Liver (tissue), 9 donors: Measurements from ENCODE around the gene HPD. TPM values are rescaled to one million over a fixed set of nuclear protein-coding genes. Genes with fewer than 3 reads are reported as not detected.
A peak's percentile ranks its signal among the peaks of the same experiment; 100 is the strongest.

Source experiments
- DNase-seq: peaks from one replicate; pipeline ENCODE4 v3.0.0-alpha.2; 2017; ENCODE audit warnings: low spot score
- H3K27ac ChIP-seq, 2 donors: one replicate each; pipeline ENCODE4 v1.7.0; 2013; ENCODE audit warnings: inconsistent platforms in 2 of 2, low read length in 2 of 2, control low read depth in 1 of 2, low read depth in 1 of 2, mild to moderate bottlenecking in 1 of 2
- H3K27me3 ChIP-seq, 4 donors: one replicate each; pipeline versions ENCODE4 v1.6.1 to v1.7.0; 2013; ENCODE audit warnings: low read length in 3 of 4, inconsistent platforms in 1 of 4, mild to moderate bottlenecking in 1 of 4, moderate library complexity in 1 of 4; ENCODE audit not compliant: control insufficient read depth in 4 of 4, insufficient read depth in 4 of 4
- H3K36me3 ChIP-seq, 4 donors: one replicate each; pipeline versions ENCODE4 v1.6.1 to v1.7.0; 2013; ENCODE audit warnings: low read length in 3 of 4, mild to moderate bottlenecking in 3 of 4, low read depth in 1 of 4, moderate library complexity in 1 of 4; ENCODE audit not compliant: control insufficient read depth in 4 of 4, insufficient read depth in 3 of 4
- H3K4me1 ChIP-seq, 4 donors: one replicate each; pipeline versions ENCODE4 v1.6.1 to v1.7.0; 2013; ENCODE audit warnings: low read length in 3 of 4, mild to moderate bottlenecking in 3 of 4, moderate library complexity in 1 of 4; ENCODE audit not compliant: control insufficient read depth in 4 of 4, insufficient read depth in 4 of 4
- H3K4me3 ChIP-seq, 3 donors: one replicate each; pipeline versions ENCODE4 v1.6.1 to v1.7.0; 2013; ENCODE audit warnings: low read length in 3 of 3, control low read depth in 1 of 3, low read depth in 1 of 3, mild to moderate bottlenecking in 1 of 3
- H3K9ac ChIP-seq, 2 donors: one replicate each; pipeline ENCODE4 v1.7.0; 2013; ENCODE audit warnings: low read length in 2 of 2, mild to moderate bottlenecking in 2 of 2, moderate library complexity in 2 of 2, control low read depth in 1 of 2, low read depth in 1 of 2
- H3K9me3 ChIP-seq, 4 donors: one replicate each; pipeline versions ENCODE4 v1.6.1 to v1.7.0; 2013; ENCODE audit warnings: low read length in 3 of 4; ENCODE audit not compliant: control insufficient read depth in 4 of 4
- EGR1 ChIP-seq, 2 donors: IDR thresholded peaks; 2 replicates each; pipeline ENCODE4 v1.6.1; 2016 to 2018; ENCODE audit warnings: antibody characterized with exemption in 2 of 2, low read depth in 2 of 2
- FOXA1 ChIP-seq: IDR thresholded peaks from 2 replicates; pipeline ENCODE4 v1.6.1; 2016; ENCODE audit warnings: antibody characterized with exemption
- FOXA2 ChIP-seq: IDR thresholded peaks from 2 replicates; pipeline ENCODE4 v1.6.1; 2016; ENCODE audit warnings: antibody characterized with exemption
- GABPA ChIP-seq, 2 donors: IDR thresholded peaks in 1 of 2; conservative IDR thresholded peaks in 1 of 2; 2 replicates each; pipeline ENCODE4 v1.6.1; 2016; ENCODE audit warnings: antibody characterized with exemption in 2 of 2, mild to moderate bottlenecking in 1 of 2, moderate library complexity in 1 of 2
- HNF4A ChIP-seq, 2 donors: conservative IDR thresholded peaks; 2 replicates each; pipeline ENCODE4 v1.6.1; 2016; ENCODE audit warnings: antibody characterized with exemption in 2 of 2, mild to moderate bottlenecking in 2 of 2
- HNF4G ChIP-seq: IDR thresholded peaks from 2 replicates; pipeline ENCODE4 v1.6.1; 2016; ENCODE audit warnings: antibody characterized with exemption
- JUND ChIP-seq, 2 donors: IDR thresholded peaks; 2 replicates each; pipeline ENCODE4 v1.6.1; 2016; ENCODE audit warnings: antibody characterized with exemption in 2 of 2
- NR2F2 ChIP-seq: IDR thresholded peaks from 2 replicates; pipeline ENCODE4 v1.6.1; 2016; ENCODE audit warnings: antibody characterized with exemption
- RAD21 ChIP-seq, 2 donors: IDR thresholded peaks; 2 replicates each; pipeline ENCODE4 v1.6.1; 2016; ENCODE audit warnings: antibody characterized with exemption in 2 of 2, mild to moderate bottlenecking in 2 of 2
- RXRA ChIP-seq, 2 donors: IDR thresholded peaks; 2 replicates each; pipeline ENCODE4 v1.6.1; 2017 to 2018; ENCODE audit warnings: antibody characterized with exemption in 2 of 2, mild to moderate bottlenecking in 1 of 2
- SP1 ChIP-seq: IDR thresholded peaks from 2 replicates; pipeline ENCODE4 v1.6.1; 2018; ENCODE audit warnings: antibody characterized with exemption, mild to moderate bottlenecking
- TAF1 ChIP-seq: conservative IDR thresholded peaks from 2 replicates; pipeline ENCODE4 v1.6.1; 2016; ENCODE audit warnings: antibody characterized with exemption, mild to moderate bottlenecking
- YY1 ChIP-seq: IDR thresholded peaks from 2 replicates; pipeline ENCODE4 v1.6.1; 2016; ENCODE audit warnings: antibody characterized with exemption, mild to moderate bottlenecking
- WGBS: extraction: QIAGEN DNeasy Blood & Tissue Kit; methylation state at CpG from one replicate; pipeline ENCODE4 v1.1.7; 2013; 5-methylcytosine and 5-hydroxymethylcytosine counted together
- polyA plus RNA-seq, 2 donors: library from polyadenylated mRNA; stranded (reverse) in 1 of 2; unstranded in 1 of 2; fragments of 200-250 nt in 1 of 2; fragments of >200 nt in 1 of 2; fragmentation: Nextera tagmentation in 1 of 2; extraction: Ambion mirVana in 1 of 2; gene quantifications; one replicate each; pipeline versions ENCODE4 v1.2.1 to v1.2.3, GENCODE V29; 2013 to 2015
- total RNA-seq, 2 donors: library from RNA; depleted of rRNA; stranded (reverse); fragments of >200 nt; gene quantifications; one replicate each; pipeline ENCODE4 v1.2.3, GENCODE V29; 2014
- TF ChIP-seq, protein P1 (sequence below): IDR thresholded peaks from 2 replicates; pipeline ENCODE4 v1.6.1; 2016; ENCODE audit warnings: antibody characterized with exemption
- TF ChIP-seq, protein P2 (sequence below): IDR thresholded peaks from 2 replicates; pipeline ENCODE4 v1.6.1; 2016; ENCODE audit warnings: antibody characterized with exemption, mild to moderate bottlenecking
- TF ChIP-seq, protein P3 (sequence below): IDR thresholded peaks from 2 replicates; pipeline ENCODE4 v1.6.1; 2016; ENCODE audit warnings: antibody characterized with exemption
- TF ChIP-seq, protein P4 (sequence below): IDR thresholded peaks from 2 replicates; pipeline ENCODE4 v1.6.1; 2016; ENCODE audit warnings: antibody characterized with exemption
- TF ChIP-seq, protein P5 (sequence below): fragments of 150-350 bp; IDR thresholded peaks from 2 replicates; pipeline ENCODE4 v1.5.1; 2017; ENCODE audit warnings: improper control_type of control experiment, low read depth, low read length; ENCODE audit not compliant: missing input control
- donor health status: healthy.
- donor health status: healthy.
- donor health status: healthy.
- donor health status: healthy.
- donor health status: healthy.

Gene HPD
- total and polyA plus RNA-seq, 4 donors = 31.3 to 812 (median 509) TPM

DNA sequence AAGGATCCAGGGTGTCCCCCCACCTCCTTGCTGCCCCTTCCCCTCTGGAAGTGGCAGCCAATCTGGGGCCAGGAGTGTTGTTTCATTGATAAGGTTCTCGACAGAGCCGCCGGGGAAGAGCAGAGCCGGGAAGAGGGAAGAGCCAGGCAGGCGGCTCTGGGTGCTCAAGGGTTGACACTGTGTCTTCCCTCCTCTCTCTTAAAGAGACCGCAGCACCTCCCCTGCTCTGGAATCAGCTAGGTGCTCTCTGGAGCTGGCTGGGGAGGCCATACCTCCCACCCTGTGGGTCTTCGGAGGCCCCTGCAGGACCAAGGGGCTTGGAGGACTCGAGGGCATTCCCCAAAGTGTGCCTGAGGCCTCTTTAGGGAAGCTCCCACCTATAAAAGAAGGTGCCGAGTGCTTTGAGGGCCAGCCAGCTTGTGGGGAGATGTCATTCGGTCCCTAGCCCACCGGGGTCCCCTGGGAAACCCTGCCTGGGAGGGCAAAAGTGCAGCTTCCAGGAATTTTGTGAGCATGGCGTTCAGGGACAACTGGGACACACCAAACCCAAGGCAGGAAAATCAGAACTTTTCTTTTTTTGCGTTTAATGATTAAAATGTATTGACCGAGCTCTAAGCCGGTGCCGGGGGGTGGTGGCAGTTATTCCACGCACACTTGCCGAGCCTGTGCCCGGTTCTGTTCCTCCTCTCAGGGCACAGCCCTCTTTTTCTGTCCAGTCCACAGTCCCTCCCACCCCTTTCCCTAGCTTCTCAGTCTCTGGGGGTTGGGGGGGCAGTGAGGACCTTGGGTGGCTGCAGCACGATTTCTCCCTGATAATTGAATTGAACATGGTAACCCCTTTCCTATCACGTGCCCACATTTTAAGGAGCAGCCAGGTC is 51.9 kb downstream of the HPD start:
- H3K27me3 ChIP-seq = no peaks in the 10 kb centered on the region
- peaks cover 9 to 19% (median 17%) of the 10 kb centered on the region in 4 donors for H3K36me3 ChIP-seq
- H3K9ac ChIP-seq = peak overlapping the region; percentile 36 to 71
- no peak for DNase-seq
- H3K4me1 ChIP-seq = peaks cover 9 to 57% (median 43%) of the 10 kb centered on the region in 4 donors
- peak overlapping the region; percentile 77 to 93 (median 81) for H3K4me3 ChIP-seq
- no peaks in the 10 kb centered on the region for H3K9me3 ChIP-seq
- 14% methylated on average over 21 of the region's 21 CpGs for WGBS
- H3K27ac ChIP-seq = peak overlapping the region; percentile 65 to 67
- TF ChIP-seq, protein P1, sequence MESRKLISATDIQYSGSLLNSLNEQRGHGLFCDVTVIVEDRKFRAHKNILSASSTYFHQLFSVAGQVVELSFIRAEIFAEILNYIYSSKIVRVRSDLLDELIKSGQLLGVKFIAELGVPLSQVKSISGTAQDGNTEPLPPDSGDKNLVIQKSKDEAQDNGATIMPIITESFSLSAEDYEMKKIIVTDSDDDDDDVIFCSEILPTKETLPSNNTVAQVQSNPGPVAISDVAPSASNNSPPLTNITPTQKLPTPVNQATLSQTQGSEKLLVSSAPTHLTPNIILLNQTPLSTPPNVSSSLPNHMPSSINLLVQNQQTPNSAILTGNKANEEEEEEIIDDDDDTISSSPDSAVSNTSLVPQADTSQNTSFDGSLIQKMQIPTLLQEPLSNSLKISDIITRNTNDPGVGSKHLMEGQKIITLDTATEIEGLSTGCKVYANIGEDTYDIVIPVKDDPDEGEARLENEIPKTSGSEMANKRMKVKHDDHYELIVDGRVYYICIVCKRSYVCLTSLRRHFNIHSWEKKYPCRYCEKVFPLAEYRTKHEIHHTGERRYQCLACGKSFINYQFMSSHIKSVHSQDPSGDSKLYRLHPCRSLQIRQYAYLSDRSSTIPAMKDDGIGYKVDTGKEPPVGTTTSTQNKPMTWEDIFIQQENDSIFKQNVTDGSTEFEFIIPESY = no peak
- TF ChIP-seq, protein P2, sequence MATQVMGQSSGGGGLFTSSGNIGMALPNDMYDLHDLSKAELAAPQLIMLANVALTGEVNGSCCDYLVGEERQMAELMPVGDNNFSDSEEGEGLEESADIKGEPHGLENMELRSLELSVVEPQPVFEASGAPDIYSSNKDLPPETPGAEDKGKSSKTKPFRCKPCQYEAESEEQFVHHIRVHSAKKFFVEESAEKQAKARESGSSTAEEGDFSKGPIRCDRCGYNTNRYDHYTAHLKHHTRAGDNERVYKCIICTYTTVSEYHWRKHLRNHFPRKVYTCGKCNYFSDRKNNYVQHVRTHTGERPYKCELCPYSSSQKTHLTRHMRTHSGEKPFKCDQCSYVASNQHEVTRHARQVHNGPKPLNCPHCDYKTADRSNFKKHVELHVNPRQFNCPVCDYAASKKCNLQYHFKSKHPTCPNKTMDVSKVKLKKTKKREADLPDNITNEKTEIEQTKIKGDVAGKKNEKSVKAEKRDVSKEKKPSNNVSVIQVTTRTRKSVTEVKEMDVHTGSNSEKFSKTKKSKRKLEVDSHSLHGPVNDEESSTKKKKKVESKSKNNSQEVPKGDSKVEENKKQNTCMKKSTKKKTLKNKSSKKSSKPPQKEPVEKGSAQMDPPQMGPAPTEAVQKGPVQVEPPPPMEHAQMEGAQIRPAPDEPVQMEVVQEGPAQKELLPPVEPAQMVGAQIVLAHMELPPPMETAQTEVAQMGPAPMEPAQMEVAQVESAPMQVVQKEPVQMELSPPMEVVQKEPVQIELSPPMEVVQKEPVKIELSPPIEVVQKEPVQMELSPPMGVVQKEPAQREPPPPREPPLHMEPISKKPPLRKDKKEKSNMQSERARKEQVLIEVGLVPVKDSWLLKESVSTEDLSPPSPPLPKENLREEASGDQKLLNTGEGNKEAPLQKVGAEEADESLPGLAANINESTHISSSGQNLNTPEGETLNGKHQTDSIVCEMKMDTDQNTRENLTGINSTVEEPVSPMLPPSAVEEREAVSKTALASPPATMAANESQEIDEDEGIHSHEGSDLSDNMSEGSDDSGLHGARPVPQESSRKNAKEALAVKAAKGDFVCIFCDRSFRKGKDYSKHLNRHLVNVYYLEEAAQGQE = no peak
- TF ChIP-seq FOXA1 = no peak
- no peak for TF ChIP-seq EGR1 (IDR thresholded peaks at IDR 0.05; ENCODE audit: low read depth in 2 of 2)
- peak; percentile 21 to 36 for TF ChIP-seq RXRA (IDR thresholded peaks at IDR 0.05)
- peak; percentile 15 for TF ChIP-seq TAF1
- no peak for TF ChIP-seq HNF4G
- no peak for TF ChIP-seq JUND (IDR thresholded peaks at IDR 0.05)
- TF ChIP-seq RAD21 (IDR thresholded peaks at IDR 0.05) = peak in 1 of 2 donors; percentile 27
- TF ChIP-seq, protein P3, sequence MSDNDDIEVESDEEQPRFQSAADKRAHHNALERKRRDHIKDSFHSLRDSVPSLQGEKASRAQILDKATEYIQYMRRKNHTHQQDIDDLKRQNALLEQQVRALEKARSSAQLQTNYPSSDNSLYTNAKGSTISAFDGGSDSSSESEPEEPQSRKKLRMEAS = no peak
- TF ChIP-seq SP1 = peak; percentile 54
- no peak for TF ChIP-seq GABPA (IDR thresholded peaks at IDR 0.05 in 1 of 2, conservative IDR thresholded peaks at IDR 0.05 in 1 of 2)
- TF ChIP-seq HNF4A (conservative IDR thresholded peaks at IDR 0.05) = peak; percentile 17 to 62
- TF ChIP-seq FOXA2 = no peak
- no peak for TF ChIP-seq NR2F2
- TF ChIP-seq, protein P4, sequence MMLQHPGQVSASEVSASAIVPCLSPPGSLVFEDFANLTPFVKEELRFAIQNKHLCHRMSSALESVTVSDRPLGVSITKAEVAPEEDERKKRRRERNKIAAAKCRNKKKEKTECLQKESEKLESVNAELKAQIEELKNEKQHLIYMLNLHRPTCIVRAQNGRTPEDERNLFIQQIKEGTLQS = no peak
- peak; percentile 47 for TF ChIP-seq YY1
- TF ChIP-seq, protein P5, sequence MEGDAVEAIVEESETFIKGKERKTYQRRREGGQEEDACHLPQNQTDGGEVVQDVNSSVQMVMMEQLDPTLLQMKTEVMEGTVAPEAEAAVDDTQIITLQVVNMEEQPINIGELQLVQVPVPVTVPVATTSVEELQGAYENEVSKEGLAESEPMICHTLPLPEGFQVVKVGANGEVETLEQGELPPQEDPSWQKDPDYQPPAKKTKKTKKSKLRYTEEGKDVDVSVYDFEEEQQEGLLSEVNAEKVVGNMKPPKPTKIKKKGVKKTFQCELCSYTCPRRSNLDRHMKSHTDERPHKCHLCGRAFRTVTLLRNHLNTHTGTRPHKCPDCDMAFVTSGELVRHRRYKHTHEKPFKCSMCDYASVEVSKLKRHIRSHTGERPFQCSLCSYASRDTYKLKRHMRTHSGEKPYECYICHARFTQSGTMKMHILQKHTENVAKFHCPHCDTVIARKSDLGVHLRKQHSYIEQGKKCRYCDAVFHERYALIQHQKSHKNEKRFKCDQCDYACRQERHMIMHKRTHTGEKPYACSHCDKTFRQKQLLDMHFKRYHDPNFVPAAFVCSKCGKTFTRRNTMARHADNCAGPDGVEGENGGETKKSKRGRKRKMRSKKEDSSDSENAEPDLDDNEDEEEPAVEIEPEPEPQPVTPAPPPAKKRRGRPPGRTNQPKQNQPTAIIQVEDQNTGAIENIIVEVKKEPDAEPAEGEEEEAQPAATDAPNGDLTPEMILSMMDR = no peak
